SK-N-SH (cell line): ENCODE data around the gene LRRC56. TPM values are rescaled to one million over a fixed set of nuclear protein-coding genes. Genes with fewer than 3 reads are reported as not detected.

Experiments used
- CTCF ChIA-PET: fragments of 300-600, 350-600 bp; formaldehyde crosslinking; extraction: SDS; loops from one replicate; lab custom pipeline; 2021; lab: Yijun Ruan, JAX
- POLR2A ChIA-PET: fragments of 350-600 bp; sonication (Branson Sonifier 250); formaldehyde crosslinking; extraction: SDS; loops from one replicate; lab custom pipeline; 2020; ENCODE audit warnings: antibody characterized with exemption, inconsistent platforms; lab: Yijun Ruan, JAX
- DNase-seq: peaks from one replicate; pipeline ENCODE4 v3.0.0; 2012
- H2AFZ ChIP-seq: fragments of 200-600 bp; sonication (generic); 2 replicates; pipeline ENCODE4 v1.8.1; 2016; ENCODE audit warnings: antibody characterized with exemption, mild to moderate bottlenecking, low read depth
- H3F3A ChIP-seq: fragments of 200-600 bp; sonication (generic); replicated peaks from 2 replicates; pipeline ENCODE3; 2016; ENCODE audit warnings: antibody characterized with exemption, mild to moderate bottlenecking; ENCODE audit not compliant: insufficient read depth
- H3K27ac ChIP-seq, 2 experiments: fragments of 200-500 bp in 1 of 2; fragments of 200-600 bp in 1 of 2; sonication (Bioruptor generic) in 1 of 2; sonication (generic), shearing (Covaris generic) in 1 of 2; 2 replicates each; pipeline versions ENCODE4 v1.5.1 to v1.6.1; 2014 to 2016; ENCODE audit warnings: low read depth in 2 of 2, inconsistent platforms in 1 of 2, low read length in 1 of 2, mild to moderate bottlenecking in 1 of 2, mixed read lengths in 1 of 2
- H3K27me3 ChIP-seq: fragments of 200-600 bp; sonication (generic), shearing (Covaris generic); 2 replicates; pipeline ENCODE4 v1.6.1; 2016; ENCODE audit warnings: mixed run types; ENCODE audit not compliant: insufficient read depth
- H3K36me3 ChIP-seq, 2 experiments: fragments of 200-500 bp in 1 of 2; fragments of 200-600 bp in 1 of 2; sonication (Bioruptor generic) in 1 of 2; sonication (generic) in 1 of 2; replicated peaks in 1 of 2; 2 replicates each; pipeline versions ENCODE3 to v1.5.1; 2014 to 2016; ENCODE audit warnings: low read length in 1 of 2, mild to moderate bottlenecking in 1 of 2; ENCODE audit not compliant: insufficient read depth in 2 of 2, control insufficient read depth in 1 of 2
- H3K4me1 ChIP-seq, 2 experiments: fragments of 200-500 bp in 1 of 2; fragments of 200-600 bp in 1 of 2; sonication (Bioruptor generic) in 1 of 2; sonication (generic), shearing (Covaris generic) in 1 of 2; 2 replicates each; pipeline versions ENCODE4 v1.5.1 to v1.6.1; 2014 to 2016; ENCODE audit warnings: low read depth in 1 of 2, low read length in 1 of 2, mixed run types in 1 of 2; ENCODE audit not compliant: insufficient read depth in 2 of 2, control insufficient read depth in 1 of 2
- H3K4me2 ChIP-seq: fragments of 200-600 bp; sonication (generic), shearing (Covaris generic); 2 replicates; pipeline ENCODE4 v1.6.1; 2017; ENCODE audit warnings: mixed run types
- H3K4me3 ChIP-seq, 2 experiments: fragments of 200-500 bp in 1 of 2; fragments of 200-600 bp in 1 of 2; sonication (Bioruptor generic) in 1 of 2; sonication (generic), shearing (Covaris generic) in 1 of 2; 2 replicates each; pipeline versions ENCODE4 v1.5.1 to v1.8.1; 2014 to 2016; ENCODE audit warnings: low read depth in 2 of 2, inconsistent platforms in 1 of 2, low read length in 1 of 2, mild to moderate bottlenecking in 1 of 2, mixed read lengths in 1 of 2, moderate library complexity in 1 of 2
- H3K79me2 ChIP-seq: fragments of 200-600 bp; sonication (generic); 2 replicates; pipeline ENCODE4 v1.8.1; 2017; ENCODE audit warnings: mild to moderate bottlenecking; ENCODE audit not compliant: insufficient read depth
- H3K9ac ChIP-seq: fragments of 200-600 bp; sonication (generic); 2 replicates; pipeline ENCODE4 v1.6.1; 2017; ENCODE audit warnings: mixed run types
- H3K9me2 ChIP-seq: fragments of 200-600 bp; sonication (generic); 2 replicates; pipeline ENCODE4 v1.6.1; 2017; ENCODE audit warnings: mixed run types
- H3K9me3 ChIP-seq: fragments of 200-600 bp; sonication (generic); 2 replicates; pipeline ENCODE4 v1.6.1; 2017; ENCODE audit warnings: mixed run types, mild to moderate bottlenecking, moderate library complexity
- H4K20me1 ChIP-seq: fragments of 200-600 bp; sonication (generic); 2 replicates; pipeline ENCODE4 v1.6.1; 2017; ENCODE audit warnings: mild to moderate bottlenecking, mixed run types; ENCODE audit not compliant: insufficient read depth
- CHD2 ChIP-seq: fragments of 150-350 bp; IDR thresholded peaks from 2 replicates; pipeline ENCODE4 v1.6.1; 2018; ENCODE audit warnings: low read length; ENCODE audit not compliant: partially characterized antibody
- ELF1 ChIP-seq: IDR thresholded peaks from 2 replicates; pipeline ENCODE4 v1.4.0; 2012
- EP300 ChIP-seq, 2 experiments: IDR thresholded peaks; 2 replicates each; pipeline versions ENCODE4 v1.4.0 to v1.6.1; 2012; ENCODE audit warnings: borderline replicate concordance in 1 of 2, low read depth in 1 of 2, low read length in 1 of 2
- EZH2phosphoT487 ChIP-seq: fragments of 200-600 bp; sonication (generic); IDR thresholded peaks from 2 replicates; pipeline ENCODE4 v1.6.1; 2017; ENCODE audit warnings: low read depth, mixed run types, mild to moderate bottlenecking, antibody characterized with exemption, moderate library complexity, borderline replicate concordance
- FOXJ3 ChIP-seq: sonication (generic); formaldehyde crosslinking; IDR thresholded peaks from 2 replicates; pipeline ENCODE4 v1.5.1; 2020; ENCODE audit warnings: mild to moderate bottlenecking, missing genetic modification reagents
- FOXM1 ChIP-seq: IDR thresholded peaks from 2 replicates; pipeline ENCODE4 v1.4.0; 2012; ENCODE audit warnings: low read depth, mild to moderate bottlenecking
- GATA2 ChIP-seq: sonication (generic); formaldehyde crosslinking; IDR thresholded peaks from 2 replicates; pipeline ENCODE4 v1.5.0; 2020; ENCODE audit warnings: mild to moderate bottlenecking, missing genetic modification reagents
- IRF3 ChIP-seq: fragments of 150-350 bp; IDR thresholded peaks from 2 replicates; pipeline ENCODE4 v1.6.1; 2016; ENCODE audit warnings: mild to moderate bottlenecking, low read depth, low read length
- MEF2A ChIP-seq: IDR thresholded peaks from 2 replicates; pipeline ENCODE4 v1.4.0; 2012; ENCODE audit warnings: low read depth, borderline replicate concordance
- NFIC ChIP-seq: IDR thresholded peaks from 2 replicates; pipeline ENCODE4 v1.4.0; 2012; ENCODE audit warnings: borderline replicate concordance
- NRF1 ChIP-seq: IDR thresholded peaks from 2 replicates; pipeline ENCODE4 v1.6.1; 2012; ENCODE audit warnings: low read depth, mild to moderate bottlenecking, low read length
- POLR2AphosphoS5 ChIP-seq: IDR thresholded peaks from 2 replicates; pipeline ENCODE4 v1.6.1; 2012; ENCODE audit warnings: low read depth, low read length
- RAD21 ChIP-seq: IDR thresholded peaks from 2 replicates; pipeline ENCODE4 v1.6.1; 2012; ENCODE audit warnings: mild to moderate bottlenecking, low read length
- REST ChIP-seq: IDR thresholded peaks from 2 replicates; pipeline ENCODE4 v1.6.1; 2012; ENCODE audit warnings: mild to moderate bottlenecking, low read depth, low read length, moderate library complexity
- RFX5 ChIP-seq: IDR thresholded peaks from 2 replicates; pipeline ENCODE4 v1.6.1; 2012; ENCODE audit warnings: mild to moderate bottlenecking, improper control_type of control experiment, low read length
- SMC3 ChIP-seq: IDR thresholded peaks from 2 replicates; pipeline ENCODE4 v1.6.1; 2012; ENCODE audit warnings: low read depth, low read length, improper control_type of control experiment
- TAF1 ChIP-seq: IDR thresholded peaks from 2 replicates; pipeline ENCODE4 v1.6.1; 2012; ENCODE audit warnings: low read depth, mild to moderate bottlenecking, low read length, moderate library complexity, borderline replicate concordance
- TCF12 ChIP-seq: IDR thresholded peaks from 2 replicates; pipeline ENCODE4 v1.4.0; 2012
- ZBTB33 ChIP-seq: IDR thresholded peaks from 2 replicates; pipeline ENCODE4 v1.4.0; 2012; ENCODE audit warnings: low read depth, borderline replicate concordance
- WGBS: methylation state at CpG from one replicate; pipeline ENCODE4 v1.1.6; 2017; ENCODE audit warnings: low lambda C conversion rate; 5-methylcytosine and 5-hydroxymethylcytosine counted together
- polyA plus RNA-seq, 3 experiments: library from polyadenylated mRNA; depleted of rRNA; stranded (reverse); fragments of >200 nt; gene quantifications; 2 replicates each; pipeline ENCODE4 v1.2.3, GENCODE V29; 2012

The LRRC56 gene
- polyA plus RNA-seq, 1 of the 3 experiments (the other 2 are of a cell fraction): 1.2 TPM

GRCh38 chr11:581342-581741, 44.0 kb downstream of the LRRC56 start:
- no peaks in the 10 kb centered on the region for H3K9me3 ChIP-seq
- 94% methylated on average over 13 of the region's 14 CpGs for WGBS
- H3K9me2 ChIP-seq: no peaks in the 10 kb centered on the region
- peaks cover 82% of the 10 kb centered on the region for H3K79me2 ChIP-seq
- no peak for DNase-seq
- ChIA-PET CTCF (interaction anchor here (0.9 to 1.5 kb wide), 2 partner anchors 26 to 32 kb away, joined by 3 to 4 read pairs; no protein-coding TSS in a partner anchor), POLR2A (no interaction called here)
- peaks cover 86% of the 10 kb centered on the region for H4K20me1 ChIP-seq
- H3F3A ChIP-seq: no peaks in the 10 kb centered on the region
- no peak overlapping the region for H3K4me3 ChIP-seq
- H3K9ac ChIP-seq: no peak overlapping the region
- no peaks in the 10 kb centered on the region for H3K27me3 ChIP-seq
- peaks cover 4 to 21% of the 10 kb centered on the region in 2 experiments; a peak in 3 of 4 replicates for H3K4me1 ChIP-seq
- H3K27ac ChIP-seq: no peak overlapping the region
- no peak for TF ChIP-seq MEF2A
- TF ChIP-seq EZH2phosphoT487: no peak
- no peak for TF ChIP-seq CHD2
- no peak for TF ChIP-seq ELF1
- TF ChIP-seq FOXJ3 (CRISPR knock-in tag): no peak
- no peak for TF ChIP-seq FOXM1
- TF ChIP-seq GATA2 (CRISPR knock-in tag): no peak
- no peak for TF ChIP-seq SMC3
- TF ChIP-seq IRF3: no peak
- no peak for TF ChIP-seq RFX5
- no peak for TF ChIP-seq REST
- TF ChIP-seq POLR2AphosphoS5: no peak
- TF ChIP-seq ZBTB33: no peak
- no peak for TF ChIP-seq TAF1
- TF ChIP-seq NRF1: no peak
- no peak for TF ChIP-seq EP300 (IDR thresholded peaks at IDR 0.05; ENCODE audit: borderline replicate concordance in 1 of 2, low read depth in 1 of 2, low read length in 1 of 2)
- no peak for TF ChIP-seq RAD21
- no peak for TF ChIP-seq NFIC
- no peak for TF ChIP-seq TCF12
- H3K36me3 ChIP-seq: peaks cover 9 to 18% of the 10 kb centered on the region in 2 experiments
- no peak overlapping the region for H2AFZ ChIP-seq
- no peak overlapping the region for H3K4me2 ChIP-seq
